Heart left ventricle (tissue), 16 donors: ENCODE data around the gene TMEM126A. TPM values are rescaled to one million over a fixed set of nuclear protein-coding genes. Genes with fewer than 3 reads are reported as not detected.
"Not testable (repeated sequence)": the region's sequence is repeated elsewhere in the genome, so short reads cannot be mapped to it uniquely, and the experiment has no call there.

Experiments
- ATAC-seq, 4 donors: fragments of 200-7000 bp; cut with Tn5 transposase; one replicate each; pipeline ENCODE4 v1.9.1; 2020 to 2022; ENCODE audit warnings: moderate library complexity in 4 of 4, mild to moderate bottlenecking in 3 of 4, moderate number of reproducible peaks in 1 of 4
- DNase-seq, 5 donors: peaks; one replicate each; pipeline ENCODE4 v3.0.0-alpha.2; 2020
- H3K27ac ChIP-seq, 12 donors: fragments of 200-600 bp; sonication (generic) in 4 of 12; one replicate each; pipeline versions ENCODE4 v1.5.0 to v1.8.0; 2016 to 2022; ENCODE audit warnings: mild to moderate bottlenecking in 2 of 12
- H3K27me3 ChIP-seq, 9 donors: fragments of 200-600 bp; sonication (generic) in 2 of 9; one replicate each; pipeline versions ENCODE4 v1.5.1 to v1.8.0; 2016 to 2022; ENCODE audit warnings: mild to moderate bottlenecking in 3 of 9
- H3K36me3 ChIP-seq, 9 donors: fragments of 200-600 bp; sonication (generic) in 2 of 9; one replicate each; pipeline versions ENCODE4 v1.5.0 to v1.8.0; 2018 to 2022; ENCODE audit warnings: mild to moderate bottlenecking in 2 of 9
- H3K4me1 ChIP-seq, 12 donors: fragments of 200-600 bp; sonication (generic) in 4 of 12; one replicate each; pipeline versions ENCODE4 v1.5.0 to v1.8.0; 2016 to 2022; ENCODE audit warnings: mild to moderate bottlenecking in 3 of 12
- H3K4me3 ChIP-seq, 12 donors: fragments of 200-600 bp; sonication (generic) in 4 of 12; one replicate each; pipeline versions ENCODE4 v1.5.0 to v1.8.0; 2017 to 2022; ENCODE audit warnings: mild to moderate bottlenecking in 9 of 12, moderate library complexity in 4 of 12
- H3K9me3 ChIP-seq, 12 donors: fragments of 200-600 bp; sonication (generic) in 4 of 12; one replicate each; pipeline versions ENCODE4 v1.5.0 to v1.8.0; 2016 to 2022; ENCODE audit warnings: mild to moderate bottlenecking in 1 of 12
- POLR2A ChIP-seq, 2 donors: fragments of 450-650 bp; IDR thresholded peaks; one replicate each; pipeline ENCODE4 v1.6.1; 2017; ENCODE audit warnings: antibody characterized with exemption in 2 of 2, mild to moderate bottlenecking in 2 of 2, moderate library complexity in 2 of 2
- WGBS, 4 donors: extraction: QIAGEN DNeasy Blood & Tissue Kit in 2 of 4; methylation state at CpG; one replicate each; pipeline versions ENCODE4 v1.1.5 to v1.1.7; 2013 to 2018; 5-methylcytosine and 5-hydroxymethylcytosine counted together
- intact Hi-C, 10 donors: fragments of 100-400 bp; cut with DNase I; formaldehyde crosslinking; loops; one replicate each; pipeline versions ENCODE4 v1.11.1 to v1.14.2; 2022
- polyA plus RNA-seq, 2 donors: library from polyadenylated mRNA; stranded (reverse); fragments of 200-250 nt; gene quantifications; one replicate each; pipeline ENCODE4 v1.2.3, GENCODE V29; 2013
- total RNA-seq, 9 donors: library from RNA; depleted of rRNA in 2 of 9; stranded (reverse); fragments of >200 nt in 2 of 9; fragmentation: NEBNext Ultra II Directional in 3 of 9; extraction: Animal tissue kit (Norgen Biotek cat#: 25700) in 3 of 9; gene quantifications; one replicate each; pipeline versions ENCODE4 v1.1.0 to v1.2.4, GENCODE V29; 2016 to 2023
- TF ChIP-seq, protein P1 (sequence below), 12 donors: fragments of 200-600 bp; sonication (generic) in 4 of 12; IDR thresholded peaks; one replicate each; pipeline versions ENCODE4 v1.5.0 to v1.8.0; 2018 to 2022; ENCODE audit warnings: antibody characterized with exemption in 12 of 12, mild to moderate bottlenecking in 5 of 12
- donor health status: ischemic (EF 13 %, LVEDD 7.1; RV severe dilation, severe dysfunction).
- donor health status: healthy with polysubstance abuse.
- donor health status: DM: no; HTN: yes; CAD: no.
- donor health status: DM: no; HTN: no; CAD: no.
- donor health status: ischemic (EF 25% LVEDD 6.9; RV normal size, moderate dysfunction).
- donor health status: ischemic (EF 25% LVEDD 5.7; RV mildly dilated, moderate dysfunction).
- donor health status: healthy.
- donor health status: DM: yes; HTN: yes; CAD: no.
- donor health status: ischemic (EF 35%, LVEDD 5.7; RV mildly dilated, moderate dysfunction).
- donor health status: nonischemic (EF 11% LVEDD 7.7; RV severe dilation, severe dysfunction).
- donor health status: DM: yes; HTN: yes; CAD: no.
- donor health status: PGD.
- donor health status: ischemic (EF 29% LVEDD 5.4; RV normal size, mild dysfunction).
- donor health status: nonischemic (EF 23%, LVEDD 6.1; RV moderate dilation, normal function).

The TMEM126A gene
- total and polyA plus RNA-seq, 11 donors: 36.3 to 209 (median 73.1) TPM

DNA sequence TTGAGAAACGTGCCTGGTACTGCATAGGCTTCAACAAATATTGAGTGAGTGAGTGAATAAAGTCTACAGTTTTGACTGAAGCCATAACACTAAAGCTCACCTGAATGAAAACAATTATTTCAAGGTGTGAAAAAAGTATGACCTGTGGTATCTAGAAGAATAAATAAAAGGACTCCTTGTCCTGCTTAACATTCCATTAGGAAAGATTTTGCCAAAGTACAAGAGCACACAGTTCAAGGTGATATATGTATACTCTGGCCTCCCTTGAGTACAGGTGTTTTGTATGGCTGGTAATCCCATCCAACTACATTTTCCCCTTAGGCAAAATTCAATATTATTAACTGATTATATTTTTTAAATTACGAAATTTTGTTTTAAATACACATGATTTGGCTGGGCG lies 18.9 kb downstream of the TMEM126A start:
- peaks cover 0 to 17% (median 6%) of the 10 kb centered on the region in 9 donors for H3K36me3 ChIP-seq
- ATAC-seq (no peak), DNase-seq (no peak)
- no peaks in the 10 kb centered on the region for H3K27me3 ChIP-seq
- TF ChIP-seq POLR2A (IDR thresholded peaks at IDR 0.05): no peak
- TF ChIP-seq, protein P1, sequence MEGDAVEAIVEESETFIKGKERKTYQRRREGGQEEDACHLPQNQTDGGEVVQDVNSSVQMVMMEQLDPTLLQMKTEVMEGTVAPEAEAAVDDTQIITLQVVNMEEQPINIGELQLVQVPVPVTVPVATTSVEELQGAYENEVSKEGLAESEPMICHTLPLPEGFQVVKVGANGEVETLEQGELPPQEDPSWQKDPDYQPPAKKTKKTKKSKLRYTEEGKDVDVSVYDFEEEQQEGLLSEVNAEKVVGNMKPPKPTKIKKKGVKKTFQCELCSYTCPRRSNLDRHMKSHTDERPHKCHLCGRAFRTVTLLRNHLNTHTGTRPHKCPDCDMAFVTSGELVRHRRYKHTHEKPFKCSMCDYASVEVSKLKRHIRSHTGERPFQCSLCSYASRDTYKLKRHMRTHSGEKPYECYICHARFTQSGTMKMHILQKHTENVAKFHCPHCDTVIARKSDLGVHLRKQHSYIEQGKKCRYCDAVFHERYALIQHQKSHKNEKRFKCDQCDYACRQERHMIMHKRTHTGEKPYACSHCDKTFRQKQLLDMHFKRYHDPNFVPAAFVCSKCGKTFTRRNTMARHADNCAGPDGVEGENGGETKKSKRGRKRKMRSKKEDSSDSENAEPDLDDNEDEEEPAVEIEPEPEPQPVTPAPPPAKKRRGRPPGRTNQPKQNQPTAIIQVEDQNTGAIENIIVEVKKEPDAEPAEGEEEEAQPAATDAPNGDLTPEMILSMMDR (IDR thresholded peaks at IDR 0.05): no peak
- peaks cover 0 to 26% (median 17%) of the 10 kb centered on the region in 12 donors for H3K4me1 ChIP-seq
- no peak overlapping the region for H3K4me3 ChIP-seq
- WGBS, 4 donors: 93 to 95% (median 93%) methylated on average over 3 of the region's 3 CpGs
- no peaks in the 10 kb centered on the region for H3K9me3 ChIP-seq
- H3K27ac ChIP-seq: no peak overlapping the region
- intact Hi-C loops: loop anchor here in 1 of 10 donors (10.0 kb wide), 1 partner anchor 72 kb away; no protein-coding TSS in a partner anchor

DNA sequence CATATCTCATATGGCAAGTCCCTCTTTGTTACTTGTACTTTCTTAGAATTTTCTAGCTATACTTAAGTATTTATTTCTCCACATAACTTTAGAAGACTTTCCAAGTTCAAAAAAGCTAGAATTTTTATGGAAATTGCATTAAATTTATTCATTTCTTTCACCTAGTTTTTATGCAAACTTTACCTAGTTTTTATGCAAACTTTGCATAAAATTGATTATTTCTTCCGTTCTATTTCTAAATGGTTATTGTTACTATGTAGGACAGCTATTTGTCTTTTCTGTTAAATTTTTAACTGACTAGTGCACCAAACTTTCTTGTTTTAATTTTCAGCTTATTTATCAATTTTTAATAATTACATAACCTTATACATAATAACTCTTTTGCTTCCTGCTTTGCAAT lies 20.4 kb downstream of the TMEM126A start:
- peaks cover 0 to 11% (median 2%) of the 10 kb centered on the region in 12 donors for H3K4me1 ChIP-seq
- no peak overlapping the region for H3K27ac ChIP-seq
- H3K36me3 ChIP-seq: peaks cover 0 to 3% (median 0%) of the 10 kb centered on the region in 9 donors
- no peaks in the 10 kb centered on the region for H3K27me3 ChIP-seq
- ATAC-seq: no peak
- WGBS, 4 donors: 90 to 99% (median 96%) methylated on average over 1 of the region's 1 CpG
- no peak for TF ChIP-seq POLR2A (IDR thresholded peaks at IDR 0.05)
- TF ChIP-seq, protein P1 (IDR thresholded peaks at IDR 0.05): no peak
- DNase-seq: no peak
- intact Hi-C loops: loop anchor here in 1 of 10 donors (10.0 kb wide), 1 partner anchor 73 kb away; no protein-coding TSS in a partner anchor
- no peaks in the 10 kb centered on the region for H3K9me3 ChIP-seq
- no peak overlapping the region for H3K4me3 ChIP-seq

DNA sequence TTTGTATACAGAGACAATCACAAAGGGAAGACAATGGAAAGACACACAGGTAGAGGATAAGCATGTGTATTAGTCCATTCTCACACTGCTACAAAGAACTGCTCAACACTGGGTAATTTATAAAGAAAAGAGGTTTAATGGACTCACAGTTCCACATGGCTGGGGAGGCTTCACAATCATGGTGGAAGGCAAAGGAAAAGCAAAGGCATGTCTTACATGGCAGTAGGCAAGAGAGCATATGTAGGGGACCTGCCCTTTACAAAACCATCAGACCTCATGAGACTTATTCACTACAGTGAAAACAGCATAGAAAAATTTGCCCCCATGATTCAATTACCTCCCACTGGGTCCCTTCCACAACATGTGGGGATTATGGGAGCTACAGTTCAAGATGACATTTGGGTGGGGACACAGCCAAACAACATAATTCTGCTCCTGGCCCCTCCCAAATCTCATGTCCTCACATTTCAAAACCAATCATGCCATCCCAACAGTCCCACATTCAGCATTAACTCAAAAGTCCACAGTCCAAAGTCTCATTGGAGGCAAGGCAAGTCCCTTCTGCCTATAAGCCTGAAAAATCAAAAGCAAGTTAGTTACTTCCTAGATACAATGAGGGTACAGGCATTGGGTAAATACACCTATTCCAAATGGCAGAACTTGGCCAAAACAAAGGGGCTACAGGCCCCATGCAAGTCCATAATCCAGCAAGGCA lies 23.3 kb downstream of the TMEM126A start:
- H3K9me3 ChIP-seq, H3K4me1 ChIP-seq, H3K27ac ChIP-seq, intact Hi-C loops, H3K4me3 ChIP-seq, H3K27me3 ChIP-seq, ATAC-seq, DNase-seq, H3K36me3 ChIP-seq: not testable (repeated sequence)

DNA sequence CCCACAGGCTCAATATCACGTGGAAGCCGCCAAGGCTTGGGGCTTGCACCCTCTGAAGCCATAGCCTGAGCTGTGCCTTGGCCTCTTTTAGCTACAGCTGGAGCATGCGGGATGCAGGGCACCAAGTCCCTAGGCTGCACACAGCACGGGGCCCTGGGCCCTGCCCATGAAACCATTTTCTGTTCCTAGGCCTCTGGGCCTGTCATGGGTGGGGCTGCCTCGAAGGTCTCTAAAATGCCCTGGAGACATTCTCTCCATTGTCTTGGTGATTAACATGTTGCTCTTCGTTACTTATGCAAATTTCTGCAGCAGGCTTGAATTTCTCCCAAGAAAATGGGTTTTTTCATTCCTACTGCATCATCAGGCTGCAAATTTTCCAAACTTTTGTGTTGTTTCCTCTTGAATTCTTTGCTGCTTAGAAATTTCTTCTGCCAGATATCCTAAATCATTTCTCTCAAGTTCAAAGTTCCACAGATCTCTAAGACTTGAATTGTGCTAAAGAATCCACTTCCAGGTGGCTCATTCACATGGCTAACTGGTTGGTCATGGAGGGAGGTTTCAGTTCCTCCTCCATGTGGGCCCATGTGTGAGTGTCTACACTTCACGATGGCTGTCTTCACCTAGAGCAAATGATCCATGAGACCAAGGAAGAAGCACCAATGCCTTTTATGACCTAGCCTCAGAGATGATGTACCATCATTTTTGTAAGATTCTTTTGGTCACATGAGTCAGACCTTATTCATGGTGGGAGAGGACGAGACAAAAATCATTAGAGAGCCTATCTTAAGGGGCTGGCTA lies 24.5 kb downstream of the TMEM126A start:
- WGBS, 4 donors: 73 to 89% (median 87%) methylated on average over 7 to 8 of the region's 8 CpGs
- Histone ChIP-seq H3K4me1 (no peaks in the 10 kb centered on the region), H3K9me3 (peaks cover 0 to 7% (median 0%) of the 10 kb centered on the region in 12 donors), H3K36me3 (no peaks in the 10 kb centered on the region), H3K27me3 (no peaks in the 10 kb centered on the region), H3K27ac (no peak overlapping the region), H3K4me3 (no peak overlapping the region)
- ATAC-seq (no peak), DNase-seq (no peak)
- TF ChIP-seq, protein P1 (IDR thresholded peaks at IDR 0.05): no peak
- no peak for TF ChIP-seq POLR2A (IDR thresholded peaks at IDR 0.05)
- intact Hi-C loops: no loop called here
